ENCODE data around the gene CACNA2D1.
"Not testable (repeated sequence)": the region's sequence is repeated elsewhere in the genome, so short reads cannot be mapped to it uniquely, and the experiment has no call there.

The CACNA2D1 gene

GRCh38 chr7:82389876-82390275 lies 53.7 kb downstream of the CACNA2D1 start:
- no peak for DNase-seq

GRCh38 chr7:82388138-82388537 lies 55.4 kb downstream of the CACNA2D1 start:
- no peak for DNase-seq

GRCh38 chr7:82386571-82386970 lies 57.0 kb downstream of the CACNA2D1 start:
- not testable (repeated sequence) for DNase-seq

- DNase-seq = no peak
Measured at GRCh38 chr7:82384779-82385178, 58.8 kb downstream of the CACNA2D1 start.

- no peak for DNase-seq
Measured at GRCh38 chr7:82384051-82384464, 59.5 kb downstream of the CACNA2D1 start.

- DNase-seq = no peak
Measured at GRCh38 chr7:82382276-82382675, 61.3 kb downstream of the CACNA2D1 start.

- peak; percentile 49 for DNase-seq
Measured at GRCh38 chr7:82376739-82377138, 66.8 kb downstream of the CACNA2D1 start.

GRCh38 chr7:82375713-82376112 lies 67.9 kb downstream of the CACNA2D1 start:
- peak; percentile 54 for DNase-seq

GRCh38 chr7:82375129-82375528 lies 68.4 kb downstream of the CACNA2D1 start:
- no peak for DNase-seq

- peak; percentile 58 for DNase-seq
Measured at GRCh38 chr7:82373926-82374635, 69.5 kb downstream of the CACNA2D1 start.

GRCh38 chr7:82364671-82365070 lies 78.9 kb downstream of the CACNA2D1 start:
- no peak for DNase-seq

- no peak for DNase-seq
Measured at GRCh38 chr7:82364048-82364447, 79.5 kb downstream of the CACNA2D1 start.

GRCh38 chr7:82362129-82362706 lies 81.4 kb downstream of the CACNA2D1 start:
- no peak for DNase-seq

GRCh38 chr7:82360591-82361368 lies 82.8 kb downstream of the CACNA2D1 start:
- no peak for DNase-seq

GRCh38 chr7:82359426-82359825 lies 84.2 kb downstream of the CACNA2D1 start:
- peak; percentile 27 for DNase-seq

GRCh38 chr7:82358923-82359322 lies 84.7 kb downstream of the CACNA2D1 start:
- no peak for DNase-seq

GRCh38 chr7:82358009-82358578 lies 85.5 kb downstream of the CACNA2D1 start:
- DNase-seq = no peak

- DNase-seq = no peak
Measured at GRCh38 chr7:82348251-82348650, 95.3 kb downstream of the CACNA2D1 start.

- DNase-seq = no peak
Measured at GRCh38 chr7:82347808-82348207, 95.8 kb downstream of the CACNA2D1 start.

- no peak for DNase-seq
Measured at GRCh38 chr7:82345886-82346285, 97.7 kb downstream of the CACNA2D1 start.

- no peak for DNase-seq
Measured at GRCh38 chr7:82343716-82344115, 99.9 kb downstream of the CACNA2D1 start.

- no peak for DNase-seq
Measured at GRCh38 chr7:82339958-82340357, 103.6 kb downstream of the CACNA2D1 start.

- DNase-seq = peak; percentile 95
Measured at GRCh38 chr7:82335927-82336326, 107.7 kb downstream of the CACNA2D1 start.

GRCh38 chr7:82335001-82335400 lies 108.6 kb downstream of the CACNA2D1 start:
- DNase-seq = no peak
